Thoracic aorta (tissue), 2 donors: ENCODE data around the gene TUBE1. TPM values are rescaled to one million over a fixed set of nuclear protein-coding genes. Genes with fewer than 3 reads are reported as not detected.

Experiments used
- ATAC-seq: fragments of 150-250 bp; one replicate; pipeline ENCODE4 v1.8.0; 2017; ENCODE audit warnings: low read depth; ENCODE audit not compliant: insufficient number of reproducible peaks, low FRiP score
- DNase-seq: peaks from one replicate; pipeline ENCODE4 v3.0.0-alpha.2; 2020; ENCODE audit warnings: low spot score
- H3K27ac ChIP-seq, 2 donors: fragments of 200-600 bp; sonication (generic); 1 replicate in 1 of 2; 2 replicates in 1 of 2; pipeline ENCODE4 v1.5.1; 2016; ENCODE audit warnings: mild to moderate bottlenecking in 2 of 2, moderate library complexity in 2 of 2
- H3K27me3 ChIP-seq: fragments of 200-600 bp; sonication (generic); replicated peaks from 2 replicates; pipeline ENCODE4 v1.6.0; 2016; ENCODE audit warnings: mild to moderate bottlenecking; ENCODE audit not compliant: insufficient read depth
- H3K36me3 ChIP-seq: fragments of 200-600 bp; sonication (generic); one replicate; pipeline ENCODE4 v1.5.1; 2016
- H3K4me1 ChIP-seq, 2 donors: fragments of 200-600 bp; sonication (generic); 1 replicate in 1 of 2; 2 replicates in 1 of 2; pipeline versions ENCODE4 v1.5.1 to v1.6.0; 2016; ENCODE audit warnings: low read depth in 2 of 2, mild to moderate bottlenecking in 1 of 2; ENCODE audit not compliant: control insufficient read depth in 1 of 2
- H3K4me3 ChIP-seq: fragments of 200-600 bp; sonication (generic); 2 replicates; pipeline ENCODE4 v1.5.1; 2016; ENCODE audit warnings: mild to moderate bottlenecking
- H3K9me3 ChIP-seq: fragments of 200-600 bp; sonication (generic); 2 replicates; pipeline ENCODE4 v1.5.1; 2016
- CTCF ChIP-seq: fragments of 200-600 bp; sonication (generic); IDR thresholded peaks from one replicate; pipeline ENCODE4 v1.5.1; 2019; ENCODE audit warnings: antibody characterized with exemption
- total RNA-seq, 2 donors: library from RNA; depleted of rRNA; stranded (reverse); fragments of >200 nt; gene quantifications; one replicate each; pipeline versions ENCODE4 v1.1.0 to v1.2.3, GENCODE V29; 2016

The TUBE1 gene
- total RNA-seq, 2 donors from 2014 or later: 27.3 to 33.4 TPM

DNA sequence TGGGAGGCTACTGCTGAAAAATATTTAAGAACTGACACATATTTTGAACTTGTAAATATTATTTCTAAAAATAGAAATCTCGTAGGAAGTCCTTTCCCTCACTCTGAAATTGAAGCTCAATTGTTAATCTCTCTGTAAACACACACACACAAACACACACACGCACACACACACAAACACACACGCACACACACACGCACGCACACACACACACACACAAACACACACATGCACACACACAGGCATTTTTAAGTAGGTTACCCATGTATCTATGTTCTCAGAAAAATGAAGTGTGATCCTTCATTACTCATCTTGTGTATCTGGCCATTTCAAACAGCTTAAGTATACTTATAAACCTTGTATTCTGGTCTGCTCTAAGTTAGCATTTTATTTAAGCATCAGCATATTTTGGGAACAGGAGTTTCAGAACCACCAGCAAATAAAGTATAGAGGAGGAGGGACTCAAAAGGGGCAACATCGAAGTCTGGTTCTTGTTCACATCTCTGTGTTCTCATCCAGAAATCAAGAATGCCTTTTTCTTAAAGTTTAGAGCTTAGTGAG lies 21.8 kb downstream of the TUBE1 start:
- no peak for TF ChIP-seq CTCF
- H3K27ac ChIP-seq: no peak overlapping the region
- H3K4me1 ChIP-seq: no peaks in the 10 kb centered on the region
- no peak for DNase-seq
- H3K9me3 ChIP-seq: no peaks in the 10 kb centered on the region
- no peaks in the 10 kb centered on the region for H3K27me3 ChIP-seq
- H3K36me3 ChIP-seq: peaks cover 3% of the 10 kb centered on the region
- no peak overlapping the region for H3K4me3 ChIP-seq
- ATAC-seq: no peak

DNA sequence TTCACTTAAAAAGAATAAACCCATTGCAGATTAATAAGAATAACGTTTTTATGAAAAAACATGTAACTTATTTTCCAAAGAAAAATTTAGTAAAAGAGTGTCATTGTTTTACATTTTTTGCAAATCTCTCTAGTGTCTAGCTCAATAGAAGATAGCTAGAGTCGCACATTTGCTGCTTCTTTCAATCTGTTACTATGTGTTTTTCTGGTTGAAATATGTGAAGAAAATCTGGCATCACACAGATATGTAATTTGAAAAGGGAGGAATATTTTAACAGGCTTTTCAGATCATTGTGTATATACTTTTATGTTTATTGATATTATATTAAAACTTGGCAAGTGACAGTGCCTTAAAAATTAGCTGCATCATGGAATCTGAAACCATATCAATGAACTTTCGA lies 24.3 kb downstream of the TUBE1 start:
- Histone ChIP-seq H3K36me3 (no peaks in the 10 kb centered on the region), H3K4me1 (no peaks in the 10 kb centered on the region), H3K27ac (no peak overlapping the region), H3K27me3 (no peaks in the 10 kb centered on the region), H3K9me3 (no peaks in the 10 kb centered on the region), H3K4me3 (no peak overlapping the region)
- no peak for TF ChIP-seq CTCF
- no peak for ATAC-seq
- DNase-seq: no peak

DNA sequence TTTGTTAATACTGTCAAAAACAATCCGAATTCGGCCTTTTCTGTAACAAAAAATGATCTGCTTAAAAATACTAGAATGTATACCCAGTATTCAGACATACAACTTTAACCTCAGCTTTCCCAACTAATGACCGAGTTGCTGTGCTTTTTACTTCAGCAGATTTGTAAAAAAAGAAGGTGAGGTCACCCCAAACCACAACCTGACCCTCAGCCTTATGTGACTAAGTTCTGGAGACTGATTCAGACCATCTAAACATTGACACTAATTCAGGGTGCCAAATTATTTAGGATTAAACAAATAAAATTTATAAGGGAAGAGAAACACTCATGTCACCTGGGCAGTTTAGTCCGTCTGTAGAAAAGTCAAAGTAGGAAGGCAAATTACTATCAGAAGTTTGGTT lies 25.7 kb downstream of the TUBE1 start:
- Histone ChIP-seq H3K4me1 (no peaks in the 10 kb centered on the region), H3K27ac (no peak overlapping the region), H3K9me3 (no peaks in the 10 kb centered on the region), H3K4me3 (no peak overlapping the region), H3K27me3 (no peaks in the 10 kb centered on the region), H3K36me3 (no peaks in the 10 kb centered on the region)
- no peak for ATAC-seq
- no peak for TF ChIP-seq CTCF
- no peak for DNase-seq

DNA sequence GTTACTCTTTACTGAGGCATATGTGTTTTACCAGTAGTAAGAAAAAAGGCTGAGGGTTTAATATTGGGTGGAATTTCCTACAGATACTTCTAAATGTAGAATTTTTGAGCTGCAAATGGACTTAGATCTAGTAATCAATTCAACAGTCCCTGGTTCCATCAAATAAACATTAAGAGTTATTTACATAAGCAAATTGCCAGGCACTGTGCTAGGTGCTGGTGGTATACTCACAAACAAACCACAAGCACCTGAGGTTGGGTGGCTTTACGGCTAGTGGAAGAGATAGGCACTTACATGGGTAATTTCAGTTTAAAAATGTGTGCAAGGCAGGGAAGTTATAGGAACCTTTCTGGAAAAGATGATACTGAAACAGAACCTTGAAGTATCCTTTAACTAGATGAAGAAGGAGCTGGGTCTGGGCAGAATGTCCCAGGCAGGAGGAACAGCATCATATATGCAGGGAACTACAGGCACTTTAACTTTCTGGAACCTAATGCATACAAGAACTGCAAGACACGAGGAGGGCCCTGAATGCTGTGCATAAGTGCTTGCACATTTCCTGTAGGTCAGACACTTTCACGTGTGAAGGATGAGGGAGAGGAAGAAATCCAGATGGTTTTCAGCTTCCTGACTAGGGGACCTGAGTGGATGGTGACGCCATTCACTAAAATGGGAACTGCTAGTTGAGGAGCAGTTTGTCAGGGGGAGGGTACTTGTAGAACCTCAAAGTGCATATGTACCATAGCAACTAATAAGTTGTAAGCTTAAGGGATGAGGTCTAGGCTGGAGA lies 28.8 kb downstream of the TUBE1 start:
- no peak overlapping the region for H3K4me3 ChIP-seq
- no peak for TF ChIP-seq CTCF
- no peaks in the 10 kb centered on the region for H3K27me3 ChIP-seq
- ATAC-seq: no peak
- H3K36me3 ChIP-seq: no peaks in the 10 kb centered on the region
- H3K27ac ChIP-seq: no peak overlapping the region
- DNase-seq: no peak
- H3K4me1 ChIP-seq: no peaks in the 10 kb centered on the region
- H3K9me3 ChIP-seq: no peaks in the 10 kb centered on the region

- Histone ChIP-seq H3K27me3 (no peaks in the 10 kb centered on the region), H3K27ac (no peak overlapping the region), H3K36me3 (no peaks in the 10 kb centered on the region), H3K4me1 (no peaks in the 10 kb centered on the region), H3K4me3 (no peak overlapping the region), H3K9me3 (no peaks in the 10 kb centered on the region)
- no peak for TF ChIP-seq CTCF
- no peak for ATAC-seq
- no peak for DNase-seq
Measured at GRCh38 chr6:112054555-112055190, 32.6 kb downstream of the TUBE1 start.
